RPMI7951 (cell line): ENCODE results near the gene GNMT. TPM values are rescaled to one million over a fixed set of nuclear protein-coding genes. Genes with fewer than 3 reads are reported as not detected.
"Not testable (repeated sequence)": the region's sequence is repeated elsewhere in the genome, so short reads cannot be mapped to it uniquely, and the experiment has no call there.

Source experiments
- DNase-seq: peaks from one replicate; pipeline ENCODE4 v3.0.0-alpha.2; 2012; ENCODE audit warnings: low read depth
- total RNA-seq: library from RNA; depleted of rRNA; stranded (reverse); fragments of >200 nt; shearing (Covaris generic); gene quantifications from 2 replicates; pipeline ENCODE4 v1.2.3, GENCODE V29; 2014

GNMT gene
- total RNA-seq, 1 experiment from 2014 or later, result 0.12 TPM

DNA sequence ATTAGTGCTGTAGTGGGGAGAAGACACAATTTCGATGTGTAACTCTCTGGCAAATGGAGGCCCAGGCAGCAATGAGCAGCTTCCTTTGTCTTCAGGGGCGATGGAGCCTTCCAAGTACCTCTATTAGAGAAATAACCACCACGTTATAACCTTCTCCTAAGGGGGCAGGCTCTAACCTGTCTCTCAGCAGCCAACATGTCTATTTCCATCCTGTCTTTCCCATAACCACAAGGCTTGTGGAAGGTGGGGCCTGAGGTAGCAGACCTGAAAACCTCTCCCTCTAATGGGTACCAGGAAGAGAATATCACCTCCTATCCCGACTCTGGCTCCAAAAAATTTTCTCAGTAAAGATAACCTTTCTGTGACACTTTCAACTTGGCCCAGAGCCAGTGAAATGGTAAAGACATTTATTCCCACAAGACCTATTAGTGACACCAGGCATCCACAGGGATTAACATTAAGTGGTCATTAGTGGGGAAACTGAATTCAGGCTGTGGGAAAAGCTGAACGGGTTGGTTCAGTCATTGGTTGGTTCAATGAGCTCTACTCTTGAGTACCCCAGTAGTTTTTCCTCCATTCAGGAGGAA lies 14.5 kb downstream of the GNMT start:
- DNase-seq, result no peak

GRCh38 chr6:42978487-42978838 lies 17.9 kb downstream of the GNMT start:
- peak; percentile 70 for DNase-seq

DNA sequence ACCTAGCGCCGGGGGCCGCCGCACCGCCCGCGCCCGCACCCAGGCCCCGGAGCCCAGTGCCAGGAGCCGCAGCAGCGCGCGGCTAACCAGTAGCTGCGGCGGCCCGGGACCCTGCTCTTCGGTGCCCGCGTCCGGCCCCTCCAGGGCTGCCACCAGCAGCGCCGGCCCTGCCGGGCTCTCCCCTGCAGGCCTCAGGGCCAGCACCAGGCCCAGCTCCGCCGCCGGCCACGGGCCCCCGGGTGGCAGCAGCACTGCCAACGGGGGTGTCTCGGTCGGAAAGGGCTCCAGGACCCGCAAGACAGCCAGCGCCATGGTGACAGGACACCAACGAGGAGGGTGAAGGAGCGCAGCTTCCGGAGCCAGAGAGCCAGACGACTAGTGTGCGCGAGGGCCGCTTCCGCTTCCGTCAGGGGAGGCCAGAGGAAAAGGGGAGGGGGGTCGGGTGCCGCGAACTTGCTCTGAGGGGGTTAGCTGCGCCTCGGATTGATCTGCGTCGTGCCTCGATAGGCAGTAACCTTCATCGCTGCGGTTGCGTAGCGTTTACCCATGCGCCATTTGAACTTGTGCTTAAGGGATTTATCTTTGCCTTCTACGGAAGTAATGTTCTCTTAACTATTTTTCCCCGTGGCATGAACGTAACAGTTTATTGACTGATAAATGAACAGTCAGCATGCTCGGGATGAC lies 18.4 kb downstream of the GNMT start, which contains the start of gene PEX6:
Gene PEX6, minus strand, starts transcription at position 343 of the 684 bp plus-strand sequence. Its CDS starts 31 bp downstream, at position 312.
- peak; percentile 87 for DNase-seq

- DNase-seq, result peak; percentile 67
These were observed 19.1 kb downstream of the GNMT start for GRCh38 chr6:42979523-42980177.

DNA sequence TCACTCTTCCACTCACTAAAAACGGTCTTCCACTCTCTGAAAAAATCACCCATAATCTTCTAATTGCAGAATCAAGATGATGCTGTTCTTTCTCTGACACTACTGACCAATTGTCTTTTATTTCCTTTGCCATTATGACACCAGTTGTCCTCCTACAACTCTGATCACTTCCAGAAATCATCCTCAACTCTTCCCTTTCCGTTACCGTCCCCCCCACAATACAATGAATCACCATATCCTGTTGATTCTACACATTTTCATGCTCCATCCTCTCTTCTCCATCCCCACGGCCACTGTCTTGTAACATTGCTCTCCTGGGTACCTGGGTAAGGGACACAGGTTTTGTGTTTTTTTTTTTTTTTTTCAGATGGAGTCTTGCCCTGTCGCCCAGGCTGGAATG lies 21.3 kb downstream of the GNMT start:
- DNase-seq, result no peak

DNA sequence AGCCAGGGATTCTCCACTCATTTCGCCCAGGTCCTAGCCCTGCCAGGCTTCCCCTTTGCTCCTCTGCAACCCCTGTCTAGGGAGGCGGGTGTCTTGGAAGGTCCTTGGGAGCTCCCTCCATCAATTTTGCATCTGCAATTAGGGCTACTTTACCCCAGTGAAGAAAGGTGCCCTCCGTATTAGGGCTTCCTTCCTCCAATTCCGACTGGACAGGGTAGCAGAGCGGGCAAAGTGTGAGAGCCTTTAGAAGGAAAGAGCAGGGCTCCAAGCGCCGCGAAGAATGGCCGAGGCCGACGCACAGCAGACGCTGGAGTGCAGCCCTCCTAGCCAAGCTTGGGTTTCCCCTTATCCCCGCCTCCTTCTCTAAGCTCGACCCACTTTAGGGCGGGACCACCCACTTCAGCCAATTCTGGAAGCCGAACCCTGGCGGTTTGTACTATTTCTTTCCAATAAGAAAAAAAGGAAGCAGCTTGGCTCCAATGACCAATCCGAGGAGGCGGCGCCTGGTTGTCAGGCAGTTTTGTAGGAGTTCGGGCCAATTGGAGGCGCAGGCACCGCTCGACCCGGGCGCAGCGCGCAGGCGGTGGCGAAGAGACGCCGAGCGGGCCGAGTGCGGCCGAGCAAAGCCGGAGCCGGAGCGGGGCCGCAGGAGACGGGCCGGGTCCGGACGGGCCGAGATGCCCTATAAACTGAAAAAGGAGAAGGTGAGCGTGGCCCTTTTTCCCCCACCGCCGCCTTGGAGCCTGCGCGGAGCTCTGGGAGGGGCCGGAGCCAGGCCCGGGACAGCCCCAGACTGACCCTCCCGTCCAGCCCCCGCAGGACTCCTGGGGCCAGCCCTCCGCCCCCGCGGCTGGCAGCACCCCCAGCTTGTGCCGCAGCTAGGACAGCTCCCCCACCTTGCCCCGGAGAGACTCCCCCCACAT lies 23.7 kb downstream of the GNMT start, which contains the start of gene PPP2R5D:
Gene PPP2R5D, plus strand, starts transcription at position 570 of the 923 bp plus-strand sequence. Its CDS starts 108 bp downstream, at position 678.
- DNase-seq, result peak; percentile 99

DNA sequence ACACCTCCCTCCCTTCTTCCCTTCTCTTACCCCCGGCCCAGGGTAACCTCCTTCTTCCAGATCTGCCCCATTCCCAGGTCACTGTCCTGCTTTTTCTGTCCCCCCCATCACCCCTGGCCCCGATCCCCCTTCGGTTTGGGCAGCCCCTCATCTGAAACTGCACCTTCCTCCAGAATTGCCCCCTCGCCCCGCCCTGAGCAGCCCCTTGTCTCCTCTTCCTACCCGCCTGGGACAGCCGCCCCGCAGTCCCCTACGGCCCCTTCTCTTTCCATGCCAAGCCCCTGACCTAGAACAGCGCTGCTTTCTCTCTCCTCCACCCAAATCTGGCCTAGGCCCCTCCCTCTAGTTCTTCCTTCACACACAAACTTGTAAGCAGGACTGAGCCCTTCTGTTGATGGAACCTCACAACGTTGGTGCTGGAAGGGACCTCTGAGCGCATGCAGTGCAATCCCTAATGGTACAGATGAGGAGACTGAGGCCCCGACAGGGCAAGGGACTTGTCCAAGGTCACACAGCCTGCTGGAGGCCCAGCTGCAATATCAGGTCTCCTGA lies 24.4 kb downstream of the GNMT start:
- DNase-seq, result peak; percentile 24

- no peak for DNase-seq
These were observed 27.2 kb downstream of the GNMT start for GRCh38 chr6:42987533-42988451.

DNA sequence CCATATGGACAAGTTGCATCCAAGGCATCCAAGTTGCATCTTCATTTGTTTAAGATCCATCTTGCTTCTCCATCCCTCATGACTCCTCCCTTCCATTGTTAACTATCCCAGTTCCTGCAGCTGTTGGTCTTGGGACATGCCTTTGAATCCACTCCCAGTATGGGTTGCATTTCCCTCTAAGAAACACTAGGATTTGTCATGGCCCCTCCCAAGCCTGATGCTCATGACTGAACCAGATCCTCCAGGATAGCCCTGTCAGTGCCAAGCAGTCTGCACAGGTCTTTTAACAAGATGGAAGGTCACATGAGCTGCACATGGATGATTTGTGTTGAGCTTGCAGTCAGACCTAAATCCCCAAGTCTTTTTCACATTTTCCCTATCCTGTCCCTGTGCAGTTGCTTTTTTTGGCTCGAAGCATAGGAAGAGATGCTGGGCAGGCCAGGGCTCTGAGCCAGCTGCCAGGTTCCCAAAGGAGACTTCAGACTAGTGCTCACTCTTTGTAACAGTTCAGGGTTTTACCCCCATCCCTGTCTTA lies 28.0 kb downstream of the GNMT start:
- DNase-seq, result no peak

DNA sequence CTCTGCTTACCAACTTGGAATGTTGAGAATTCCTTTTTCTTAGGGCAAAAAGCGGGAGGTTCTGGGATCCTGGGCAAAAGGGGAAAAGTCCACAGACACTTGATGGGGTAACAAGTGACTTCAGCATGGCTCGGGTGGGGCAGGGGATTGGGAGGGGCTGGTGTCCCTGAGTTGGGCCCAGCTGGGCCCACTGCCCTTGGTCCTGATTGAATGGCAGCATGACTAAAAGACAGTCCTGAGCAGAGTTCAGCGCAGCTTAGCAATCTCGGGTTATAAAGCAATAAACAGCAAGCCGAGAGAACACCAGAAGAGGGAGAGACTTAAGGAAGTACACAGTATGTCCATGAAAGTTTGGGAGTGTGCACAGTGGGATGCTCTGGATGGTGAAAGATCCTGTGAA lies 29.4 kb downstream of the GNMT start:
- DNase-seq, result no peak

- DNase-seq, result no peak
These were observed 32.9 kb downstream of the GNMT start for GRCh38 chr6:42993445-42993844.

GRCh38 chr6:42996513-42996912 lies 36.0 kb downstream of the GNMT start:
- DNase-seq, result no peak

DNA sequence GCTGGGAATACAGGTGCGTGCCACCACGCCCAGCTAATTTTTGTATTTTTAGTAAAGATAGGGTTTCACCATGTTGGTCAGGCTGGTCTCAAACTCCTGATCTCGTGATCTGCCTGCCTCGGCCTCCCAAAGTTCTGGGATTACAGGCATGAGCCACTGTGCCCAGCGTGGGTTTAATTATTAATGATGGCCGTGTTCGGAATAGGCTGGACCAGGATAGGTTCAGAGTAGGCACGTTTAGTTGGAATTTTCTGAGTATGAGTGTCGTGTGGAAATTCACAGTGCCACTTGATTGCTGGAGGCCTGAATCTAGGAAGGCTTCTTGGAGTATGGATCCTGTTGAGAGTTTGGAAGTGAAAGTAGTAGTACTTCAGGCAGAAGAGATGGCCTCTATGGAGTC lies 37.7 kb downstream of the GNMT start:
- not testable (repeated sequence) for DNase-seq

DNA sequence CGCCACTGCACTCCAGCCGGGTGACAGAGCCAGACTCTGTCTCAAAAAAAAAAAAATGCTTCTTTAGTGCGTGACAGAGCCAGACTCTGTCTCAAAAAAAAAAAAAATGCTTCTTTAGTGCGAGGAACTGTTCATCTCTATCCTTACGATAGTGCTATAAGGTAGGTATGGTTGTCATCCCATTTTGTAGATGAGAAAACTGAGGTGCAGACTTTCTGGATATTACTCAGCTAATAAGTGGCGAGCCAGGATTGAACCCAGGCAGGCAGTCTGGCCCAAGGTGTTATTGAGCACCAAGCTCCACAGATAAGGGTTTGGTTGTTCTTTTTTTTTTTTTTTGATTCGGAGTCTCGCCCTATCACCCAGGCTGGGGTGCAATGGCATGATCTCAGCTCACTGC lies 41.3 kb downstream of the GNMT start:
- no peak for DNase-seq

DNA sequence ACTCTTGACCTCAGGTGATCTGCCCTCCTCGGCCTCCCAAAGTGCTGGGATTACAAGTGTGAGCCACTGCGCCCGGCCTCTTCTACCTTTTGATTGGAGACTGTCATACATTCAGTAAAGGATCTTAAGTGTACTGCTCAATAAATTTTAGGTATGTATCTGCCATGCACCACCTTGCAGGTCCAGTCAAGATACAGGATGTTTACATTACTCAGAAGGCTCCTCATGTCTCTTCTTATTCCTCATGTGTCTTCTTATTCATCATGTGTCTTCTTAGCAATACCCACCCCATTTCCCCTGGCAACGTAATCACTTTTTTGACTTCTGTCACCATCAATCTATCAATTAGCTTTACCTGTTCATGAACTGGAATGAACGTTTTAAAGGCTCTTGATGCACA lies 45.3 kb downstream of the GNMT start:
- DNase-seq, result no peak

DNA sequence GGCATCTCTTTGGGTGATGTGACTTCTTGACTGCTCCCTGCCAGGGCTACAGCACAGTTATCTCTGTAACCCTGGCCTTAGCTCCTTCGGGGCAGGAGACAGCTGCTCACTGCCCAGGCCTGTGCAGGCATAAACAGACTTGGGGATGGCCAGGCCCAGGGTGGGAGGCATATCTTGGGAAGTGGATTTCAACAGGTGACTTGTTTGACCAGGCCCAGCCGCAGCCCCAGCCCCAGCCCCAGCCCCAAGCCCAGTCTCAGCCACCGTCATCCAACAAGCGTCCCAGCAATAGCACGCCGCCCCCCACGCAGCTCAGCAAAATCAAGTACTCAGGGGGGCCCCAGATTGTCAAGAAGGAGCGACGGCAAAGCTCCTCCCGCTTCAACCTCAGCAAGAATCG lies 45.7 kb downstream of the GNMT start:
- DNase-seq, result no peak

DNA sequence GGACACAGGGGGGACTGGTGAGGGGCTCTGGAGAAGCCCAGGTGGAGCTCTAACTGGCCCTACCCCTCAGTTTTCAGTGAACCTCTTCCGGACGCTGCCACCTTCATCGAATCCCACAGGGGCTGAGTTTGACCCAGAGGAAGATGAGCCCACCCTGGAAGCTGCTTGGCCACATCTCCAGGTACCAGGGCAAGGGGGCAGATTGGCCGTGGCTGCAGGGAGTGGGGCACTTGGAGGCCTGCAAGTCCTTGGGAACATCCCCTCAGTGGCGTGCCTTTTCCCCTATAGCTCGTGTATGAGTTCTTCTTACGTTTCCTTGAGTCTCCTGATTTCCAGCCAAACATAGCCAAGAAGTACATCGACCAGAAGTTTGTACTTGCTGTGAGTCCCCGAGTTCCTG lies 46.6 kb downstream of the GNMT start:
- DNase-seq, result no peak

DNA sequence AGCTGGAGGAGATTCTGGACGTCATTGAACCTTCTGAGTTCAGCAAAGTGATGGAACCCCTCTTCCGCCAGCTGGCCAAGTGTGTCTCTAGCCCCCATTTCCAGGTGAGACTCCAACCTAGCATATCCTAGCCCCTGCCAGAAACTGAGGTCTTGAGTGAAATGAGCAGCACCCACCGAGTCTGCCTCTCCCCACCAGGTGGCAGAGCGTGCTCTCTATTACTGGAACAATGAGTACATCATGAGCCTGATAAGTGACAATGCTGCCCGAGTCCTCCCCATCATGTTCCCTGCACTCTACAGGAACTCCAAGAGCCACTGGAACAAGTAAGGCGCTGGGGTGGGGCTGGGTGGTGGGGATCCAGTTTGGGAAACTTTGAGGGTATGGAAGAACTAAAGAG lies 48.6 kb downstream of the GNMT start:
- DNase-seq, result peak; percentile 39

DNA sequence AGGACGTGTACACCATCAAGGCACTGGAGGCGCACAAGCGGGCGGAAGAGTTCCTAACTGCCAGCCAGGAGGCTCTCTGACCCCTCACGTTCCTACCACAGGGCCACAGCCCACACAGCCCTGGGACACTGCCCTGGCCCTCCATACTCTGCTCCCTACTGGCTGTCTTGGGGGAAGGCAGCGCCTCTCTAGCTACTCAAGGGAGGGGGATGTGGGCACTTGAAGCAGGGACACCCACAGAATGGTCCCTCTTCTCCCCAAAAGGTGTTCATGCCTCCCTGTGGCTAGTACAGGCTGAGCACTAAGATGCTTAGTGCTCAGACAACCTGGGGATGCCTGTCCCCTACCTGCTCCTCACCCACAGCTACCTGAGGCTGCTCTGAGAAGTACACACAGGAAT lies 50.7 kb downstream of the GNMT start:
- DNase-seq, result no peak

DNA sequence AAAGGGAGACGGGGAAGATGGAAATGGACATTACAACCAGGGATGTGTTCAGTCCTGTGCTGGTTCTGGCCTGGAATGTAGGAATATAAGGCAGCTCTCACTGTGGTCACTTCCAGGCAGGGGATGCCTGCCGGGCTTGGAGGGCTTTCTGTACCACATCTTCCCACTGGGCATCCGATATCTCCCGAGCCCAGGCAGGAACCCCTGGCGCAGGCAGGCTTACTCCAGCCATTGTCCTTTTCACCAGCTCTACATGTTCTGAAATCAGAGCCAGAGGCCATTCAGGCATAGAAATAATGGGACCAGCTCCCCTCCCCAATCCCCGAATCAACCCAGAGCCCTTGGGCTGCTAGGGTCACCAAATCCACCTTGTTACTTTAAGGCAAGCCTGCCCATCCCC lies 51.8 kb downstream of the GNMT start:
- no peak for DNase-seq
